ENCODE measurements around the gene RAPGEF4.

GRCh38 chr2:172996387-172996961 lies 260.8 kb downstream of the RAPGEF4 start:
- TF ChIP-seq POLR2A (IDR thresholded peaks at IDR 0.05; ENCODE audit: low read length), result no peak
- no peak for TF ChIP-seq GATA1 (IDR thresholded peaks at IDR 0.05; ENCODE audit: low read depth, low read length)

Measured in erythroblast (primary cell).